HEK293 (cell line): Measurements from ENCODE around the gene PPM1F.
A peak's percentile ranks its signal among the peaks of the same experiment; 100 is the strongest.
"Not testable (repeated sequence)": the region's sequence is repeated elsewhere in the genome, so short reads cannot be mapped to it uniquely, and the experiment has no call there.

Experiments
- CTCF ChIA-PET: fragments of 350-600 bp; formaldehyde crosslinking; extraction: SDS; loops from one replicate; lab custom pipeline; 2021; ENCODE audit warnings: antibody characterized with exemption; lab: Yijun Ruan, JAX
- POLR2A ChIA-PET: fragments of 300-600 bp; formaldehyde crosslinking; extraction: SDS; loops from one replicate; lab custom pipeline; 2020; ENCODE audit warnings: antibody characterized with exemption, inconsistent platforms; lab: Yijun Ruan, JAX
- H3K27ac ChIP-seq: fragments of 200-500 bp; sonication (Bioruptor generic); 2 replicates; pipeline ENCODE4 v1.5.1; 2014; ENCODE audit warnings: low read depth, low read length, control low read depth, inconsistent platforms; ENCODE audit errors: extremely low read depth
- H3K36me3 ChIP-seq, 2 experiments: fragments of 200-500 bp in 1 of 2; sonication (Bioruptor generic) in 1 of 2; 1 replicate in 1 of 2; 2 replicates in 1 of 2; pipeline ENCODE4 v1.5.1; 2014 to 2017; ENCODE audit warnings: inconsistent platforms in 2 of 2, low read length in 2 of 2; ENCODE audit not compliant: control insufficient read depth in 2 of 2, insufficient read depth in 1 of 2
- H3K4me1 ChIP-seq: fragments of 200-500 bp; sonication (Bioruptor generic); 2 replicates; pipeline ENCODE4 v1.5.1; 2014; ENCODE audit warnings: mild to moderate bottlenecking, low read length, inconsistent platforms; ENCODE audit not compliant: control insufficient read depth, insufficient read depth
- H3K4me3 ChIP-seq: 2 replicates; pipeline ENCODE4 v1.5.1; 2011; ENCODE audit warnings: low read depth, mild to moderate bottlenecking, control low read depth, low read length, moderate library complexity
- H3K9me3 ChIP-seq: fragments of 200-500 bp; sonication (Bioruptor generic); 2 replicates; pipeline ENCODE4 v1.5.1; 2014; ENCODE audit warnings: low read depth, low read length, inconsistent platforms; ENCODE audit not compliant: control insufficient read depth, insufficient read depth
- HOXA7 ChIP-seq: sonication (generic); formaldehyde crosslinking; IDR thresholded peaks from 2 replicates; pipeline ENCODE4 v1.8.1; 2022; ENCODE audit warnings: missing genetic modification reagents, borderline replicate concordance
- HOXD13 ChIP-seq: sonication (generic); formaldehyde crosslinking; IDR thresholded peaks from 2 replicates; pipeline ENCODE4 v1.8.0; 2022; ENCODE audit warnings: missing genetic modification reagents, borderline replicate concordance
- KLF16 ChIP-seq: fragments of 450-650 bp; formaldehyde crosslinking; IDR thresholded peaks from 2 replicates; pipeline ENCODE4 v1.5.1; 2017; ENCODE audit warnings: missing biosample characterization, missing genetic modification characterization
- MZF1 ChIP-seq: fragments of 450-650 bp; formaldehyde crosslinking; IDR thresholded peaks from 2 replicates; pipeline ENCODE4 v1.5.1; 2017; ENCODE audit warnings: missing biosample characterization, missing genetic modification characterization, borderline replicate concordance
- OSR2 ChIP-seq: fragments of 450-650 bp; formaldehyde crosslinking; IDR thresholded peaks from 2 replicates; pipeline ENCODE4 v1.5.1; 2016; ENCODE audit warnings: missing biosample characterization, missing genetic modification characterization
- PRDM10 ChIP-seq: fragments of 450-650 bp; formaldehyde crosslinking; IDR thresholded peaks from 2 replicates; pipeline ENCODE4 v1.5.1; 2016; ENCODE audit warnings: missing biosample characterization, missing genetic modification characterization
- ZFP3 ChIP-seq: fragments of 450-650 bp; formaldehyde crosslinking; IDR thresholded peaks from 2 replicates; pipeline ENCODE4 v1.5.1; 2016; ENCODE audit warnings: low read depth, missing biosample characterization, missing genetic modification characterization
- ZFP69B ChIP-seq: fragments of 450-650 bp; formaldehyde crosslinking; IDR thresholded peaks from 2 replicates; pipeline ENCODE4 v1.5.1; 2016; ENCODE audit warnings: missing biosample characterization, missing genetic modification characterization
- ZNF121 ChIP-seq: fragments of 450-650 bp; formaldehyde crosslinking; IDR thresholded peaks from 2 replicates; pipeline ENCODE4 v1.5.1; 2016; ENCODE audit warnings: missing biosample characterization, missing genetic modification characterization
- ZNF157 ChIP-seq: fragments of 450-650 bp; formaldehyde crosslinking; IDR thresholded peaks from 2 replicates; pipeline ENCODE4 v1.5.1; 2016; ENCODE audit warnings: missing biosample characterization, missing genetic modification characterization
- ZNF362 ChIP-seq: fragments of 450-650 bp; formaldehyde crosslinking; IDR thresholded peaks from 2 replicates; pipeline ENCODE4 v1.5.1; 2016; ENCODE audit warnings: missing biosample characterization, missing genetic modification characterization
- ZNF426 ChIP-seq: fragments of 450-650 bp; formaldehyde crosslinking; IDR thresholded peaks from 2 replicates; pipeline ENCODE4 v1.5.1; 2017; ENCODE audit warnings: missing biosample characterization, missing genetic modification characterization, mild to moderate bottlenecking, inconsistent platforms, moderate library complexity
- ZNF449 ChIP-seq: fragments of 450-650 bp; formaldehyde crosslinking; IDR thresholded peaks from 2 replicates; pipeline ENCODE4 v1.5.1; 2017; ENCODE audit warnings: missing biosample characterization, mild to moderate bottlenecking, missing genetic modification characterization, moderate library complexity
- ZNF658 ChIP-seq: fragments of 450-650 bp; formaldehyde crosslinking; IDR thresholded peaks from 2 replicates; pipeline ENCODE4; 2016; ENCODE audit warnings: missing biosample characterization, missing genetic modification characterization
- ZNF785 ChIP-seq: fragments of 450-650 bp; formaldehyde crosslinking; IDR thresholded peaks from 2 replicates; pipeline ENCODE4 v1.5.1; 2016; ENCODE audit warnings: missing biosample characterization, missing genetic modification characterization
- ZSCAN18 ChIP-seq: fragments of 450-650 bp; formaldehyde crosslinking; IDR thresholded peaks from 2 replicates; pipeline ENCODE4 v1.5.1; 2016; ENCODE audit warnings: missing biosample characterization, missing genetic modification characterization

The PPM1F gene

GRCh38 chr22:21873619-21874018 lies 79.0 kb downstream of the PPM1F start:
- no peaks in the 10 kb centered on the region for H3K9me3 ChIP-seq
- ChIA-PET POLR2A (no interaction called here), CTCF (no interaction called here)
- no peak overlapping the region for H3K27ac ChIP-seq
- H3K4me1 ChIP-seq = no peaks in the 10 kb centered on the region
- no peak overlapping the region for H3K4me3 ChIP-seq
- peaks cover 0 to 3% of the 10 kb centered on the region in 2 experiments; a peak in 1 of 3 replicates for H3K36me3 ChIP-seq
- TF ChIP-seq ZFP69B (tag by site-specific recombination) = no peak
- no peak for TF ChIP-seq ZNF658 (tag by site-specific recombination)
- no peak for TF ChIP-seq MZF1 (tag by site-specific recombination)
- TF ChIP-seq KLF16 (tag by site-specific recombination) = no peak
- TF ChIP-seq HOXA7 (CRISPR knock-in tag) = no peak
- no peak for TF ChIP-seq ZFP3 (tag by site-specific recombination)
- TF ChIP-seq HOXD13 (CRISPR knock-in tag) = no peak
- TF ChIP-seq ZNF785 (tag by site-specific recombination) = no peak
- TF ChIP-seq ZNF449 = no peak
- TF ChIP-seq ZSCAN18 = no peak
- no peak for TF ChIP-seq ZNF157
- no peak for TF ChIP-seq OSR2 (tag by site-specific recombination)
- no peak for TF ChIP-seq PRDM10
- TF ChIP-seq ZNF362 = no peak
- no peak for TF ChIP-seq ZNF426 (tag by site-specific recombination)

- H3K4me3 ChIP-seq, H3K9me3 ChIP-seq, H3K27ac ChIP-seq, H3K36me3 ChIP-seq, H3K4me1 ChIP-seq: not testable (repeated sequence)
- TF ChIP-seq ZNF121 = peak; percentile 81
- ChIA-PET CTCF (interaction anchor here (1.2 kb wide), 1 partner anchor 110 kb away, joined by 3 read pairs; no protein-coding TSS in a partner anchor), POLR2A (interaction anchor here (1.2 kb wide), 1 partner anchor 137 kb away, joined by 3 read pairs; the partner anchor contains the start of gene YPEL1)
Observed at GRCh38 chr22:21872741-21873140, 79.9 kb downstream of the PPM1F start.
